Omental fat pad (tissue), 4 donors: Measurements from ENCODE around the gene CD14. TPM values are rescaled to one million over a fixed set of nuclear protein-coding genes. Genes with fewer than 3 reads are reported as not detected.

Experiments
- ATAC-seq: fragments of 150-250 bp; one replicate; pipeline ENCODE4 v1.9.1; 2016; ENCODE audit warnings: mild to moderate bottlenecking, moderate library complexity; ENCODE audit not compliant: low FRiP score
- DNase-seq: peaks from one replicate; pipeline ENCODE4 v3.0.0-alpha.2; 2019; ENCODE audit warnings: low spot score
- CTCF ChIP-seq, 3 donors: fragments of 450-650 bp; IDR thresholded peaks; one replicate each; pipeline ENCODE4 v1.5.1; 2016 to 2017; ENCODE audit warnings: antibody characterized with exemption in 3 of 3, mild to moderate bottlenecking in 3 of 3, moderate library complexity in 2 of 3
- total RNA-seq, 4 donors: library from RNA; depleted of rRNA; stranded (reverse); fragments of >200 nt; gene quantifications; one replicate each; pipeline ENCODE4 v1.1.0, GENCODE V29; 2016

CD14 gene
- total RNA-seq = 100 to 1,000 TPM; 129 to 173 (median 158) TPM

GRCh38 chr5:140633021-140633471 is at the start of gene CD14:
Gene CD14, minus strand, starts transcription at chr5:140633175. Its CDS starts 104 bp downstream, at chr5:140633071.
- peak; percentile 88 for ATAC-seq
- peak; percentile 62 for DNase-seq
- TF ChIP-seq CTCF (IDR thresholded peaks at IDR 0.05) = no peak

GRCh38 chr5:140678993-140679392 is 46.0 kb upstream of the CD14 start:
- ATAC-seq = no peak
- TF ChIP-seq CTCF (IDR thresholded peaks at IDR 0.05) = no peak
- DNase-seq = no peak

GRCh38 chr5:140677947-140678346 is 45.0 kb upstream of the CD14 start:
- no peak for ATAC-seq
- no peak for TF ChIP-seq CTCF (IDR thresholded peaks at IDR 0.05)

GRCh38 chr5:140674629-140675028 is 41.7 kb upstream of the CD14 start:
- no peak for TF ChIP-seq CTCF (IDR thresholded peaks at IDR 0.05)
- ATAC-seq = no peak
- no peak for DNase-seq

More at GRCh38 chr5:140677947-140678346, 45.0 kb upstream of the CD14 start:
- no peak for DNase-seq

GRCh38 chr5:140674211-140674610 is 41.2 kb upstream of the CD14 start:
- no peak for TF ChIP-seq CTCF (IDR thresholded peaks at IDR 0.05)
- DNase-seq (no peak), ATAC-seq (no peak)

GRCh38 chr5:140673187-140673976 is 40.4 kb upstream of the CD14 start, which contains the start of gene DND1:
Gene DND1, minus strand, starts transcription at chr5:140673576. Its CDS starts 34 bp downstream, at chr5:140673542.
- no peak for ATAC-seq
- DNase-seq = no peak
- no peak for TF ChIP-seq CTCF (IDR thresholded peaks at IDR 0.05)
